ENCODE results near the gene CASP7.

DNA sequence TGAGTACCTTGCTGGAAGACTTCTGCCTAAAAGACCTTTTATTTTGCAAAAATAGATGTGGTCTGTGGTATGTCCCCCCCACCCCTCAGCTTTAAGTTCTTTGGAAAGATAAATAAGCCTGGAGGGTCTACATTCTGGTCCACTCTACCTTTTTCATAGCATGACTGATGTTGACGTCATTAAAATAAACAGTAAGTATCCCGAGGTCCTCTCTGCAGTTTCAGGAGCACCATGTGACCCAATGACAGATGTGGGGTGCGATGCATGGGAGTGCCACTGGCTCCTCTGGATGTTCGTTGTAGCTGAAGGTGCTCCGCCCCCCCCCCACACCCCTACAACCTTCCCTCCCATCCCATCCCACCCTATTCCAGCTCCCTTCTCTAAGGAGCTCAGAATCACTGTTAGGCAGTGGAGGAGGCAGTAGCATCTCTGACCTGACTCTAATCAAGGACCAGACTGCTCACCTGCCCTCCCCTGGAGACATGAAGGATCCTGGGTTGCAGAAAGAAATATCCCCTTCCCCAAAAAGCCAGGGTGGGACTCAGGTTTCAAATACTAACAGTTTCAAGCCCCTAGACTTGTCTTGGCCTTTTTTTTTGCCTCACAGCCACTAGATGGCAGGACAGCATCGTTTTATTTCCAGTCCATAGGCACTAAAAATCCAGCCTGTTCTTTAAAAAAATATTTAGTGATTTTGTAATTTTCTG, 25.1 kb downstream of the CASP7 start:
- TF ChIP-seq, protein P1, sequence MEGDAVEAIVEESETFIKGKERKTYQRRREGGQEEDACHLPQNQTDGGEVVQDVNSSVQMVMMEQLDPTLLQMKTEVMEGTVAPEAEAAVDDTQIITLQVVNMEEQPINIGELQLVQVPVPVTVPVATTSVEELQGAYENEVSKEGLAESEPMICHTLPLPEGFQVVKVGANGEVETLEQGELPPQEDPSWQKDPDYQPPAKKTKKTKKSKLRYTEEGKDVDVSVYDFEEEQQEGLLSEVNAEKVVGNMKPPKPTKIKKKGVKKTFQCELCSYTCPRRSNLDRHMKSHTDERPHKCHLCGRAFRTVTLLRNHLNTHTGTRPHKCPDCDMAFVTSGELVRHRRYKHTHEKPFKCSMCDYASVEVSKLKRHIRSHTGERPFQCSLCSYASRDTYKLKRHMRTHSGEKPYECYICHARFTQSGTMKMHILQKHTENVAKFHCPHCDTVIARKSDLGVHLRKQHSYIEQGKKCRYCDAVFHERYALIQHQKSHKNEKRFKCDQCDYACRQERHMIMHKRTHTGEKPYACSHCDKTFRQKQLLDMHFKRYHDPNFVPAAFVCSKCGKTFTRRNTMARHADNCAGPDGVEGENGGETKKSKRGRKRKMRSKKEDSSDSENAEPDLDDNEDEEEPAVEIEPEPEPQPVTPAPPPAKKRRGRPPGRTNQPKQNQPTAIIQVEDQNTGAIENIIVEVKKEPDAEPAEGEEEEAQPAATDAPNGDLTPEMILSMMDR (IDR thresholded peaks at IDR 0.05; ENCODE audit: low read depth, low read length) = peak; percentile 69
- TF ChIP-seq, protein P2, sequence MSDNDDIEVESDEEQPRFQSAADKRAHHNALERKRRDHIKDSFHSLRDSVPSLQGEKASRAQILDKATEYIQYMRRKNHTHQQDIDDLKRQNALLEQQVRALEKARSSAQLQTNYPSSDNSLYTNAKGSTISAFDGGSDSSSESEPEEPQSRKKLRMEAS (IDR thresholded peaks at IDR 0.05; ENCODE audit: low read depth, low read length) = 0 out of 2 replicates have a peak, but pooled peaks have one; percentile 9
- TF ChIP-seq POLR2A (IDR thresholded peaks at IDR 0.05; ENCODE audit: extremely low read depth, insufficient read length) = no peak
- TF ChIP-seq MYC (IDR thresholded peaks at IDR 0.05; ENCODE audit: low read depth, low read length) = no peak

Measured in NB4 (cell line).